K562 (cell line): Measurements from ENCODE around the gene CUL9. TPM values are rescaled to one million over a fixed set of nuclear protein-coding genes. Genes with fewer than 3 reads are reported as not detected.

Source experiments
- ATAC-seq: fragments of 200-7000 bp; cut with Tn5 transposase; 3 replicates; pipeline ENCODE4 v1.9.1; 2020; ENCODE audit warnings: moderate library complexity
- BruUV-seq: library from RNA; stranded (reverse); fragments of 400-500 nt; replicated peaks from 2 replicates; lab custom pipeline; 2021; lab: Mats Ljungman, UMichigan
- CTCF ChIA-PET: fragments of 300-600 bp; formaldehyde crosslinking; extraction: SDS; loops from one replicate; lab custom pipeline; 2021; ENCODE audit warnings: low intra/inter-chr PET ratio; lab: Yijun Ruan, JAX
- POLR2A ChIA-PET: fragments of 300-600, 350-650 bp; sonication (Branson Sonifier 250); formaldehyde crosslinking; extraction: SDS; loops from one replicate; lab custom pipeline; 2021; ENCODE audit warnings: antibody characterized with exemption, inconsistent platforms; lab: Yijun Ruan, JAX
- DNase-seq, 4 experiments: peaks; one replicate each; pipeline versions ENCODE4 v3.0.0 to v3.0.0-alpha.2; 2011 to 2018; ENCODE audit warnings: low spot score in 3 of 4, mixed read lengths in 3 of 4; ENCODE audit errors: extremely low read depth in 1 of 4
- FAIRE-seq: peaks from 2 replicates; lab custom pipeline; 2011; peaks lifted over from hg19 to GRCh38; lab: Jason Lieb, UNC
- H2AFZ ChIP-seq: 2 replicates; pipeline ENCODE4 v1.6.0; 2011; ENCODE audit warnings: low read depth, low read length, control low read depth, inconsistent platforms
- H3K27ac ChIP-seq: fragments of 200-600 bp; 3 replicates; pipeline ENCODE4 v1.8.0; 2011; ENCODE audit warnings: low read depth, mild to moderate bottlenecking, control low read depth, inconsistent platforms, low read length, moderate library complexity, mixed read lengths; ENCODE audit errors: extremely low read depth
- H3K27me3 ChIP-seq, 2 experiments: fragments of 300-600 bp in 1 of 2; 2 replicates in 1 of 2; 3 replicates in 1 of 2; pipeline versions ENCODE4 v1.6.0 to v1.8.0; 2011; ENCODE audit warnings: inconsistent platforms in 2 of 2, low read length in 2 of 2, mild to moderate bottlenecking in 1 of 2, mixed read lengths in 1 of 2, moderate library complexity in 1 of 2; ENCODE audit not compliant: control insufficient read depth in 2 of 2, insufficient read depth in 2 of 2
- H3K36me3 ChIP-seq: fragments of 300-600 bp; 3 replicates; pipeline ENCODE4 v1.8.0; 2011; ENCODE audit warnings: mild to moderate bottlenecking, low read length, inconsistent platforms; ENCODE audit not compliant: control insufficient read depth, insufficient read depth
- H3K4me1 ChIP-seq, 2 experiments: fragments of 200-600 bp in 1 of 2; replicated peaks in 1 of 2; 2 replicates in 1 of 2; 3 replicates in 1 of 2; pipeline versions ENCODE4 v1.5.1 to v1.8.0; 2011; ENCODE audit warnings: inconsistent platforms in 2 of 2, low read length in 2 of 2, mild to moderate bottlenecking in 1 of 2, mixed read lengths in 1 of 2, moderate library complexity in 1 of 2; ENCODE audit not compliant: control insufficient read depth in 2 of 2, insufficient read depth in 2 of 2
- H3K4me2 ChIP-seq: 2 replicates; pipeline ENCODE4 v1.6.1; 2011; ENCODE audit warnings: low read length, control low read depth, inconsistent platforms, mixed read lengths; ENCODE audit not compliant: insufficient read depth
- H3K4me3 ChIP-seq: fragments of 200-600 bp; sonication (generic), shearing (Covaris generic); 2 replicates; pipeline ENCODE4 v1.5.1; 2016; ENCODE audit warnings: control low read depth, inconsistent platforms
- H3K79me2 ChIP-seq: fragments of 200-600 bp; 3 replicates; pipeline ENCODE4 v1.8.0; 2011; ENCODE audit warnings: low read length, inconsistent platforms; ENCODE audit not compliant: control insufficient read depth, insufficient read depth
- H3K9ac ChIP-seq, 2 experiments: 2 replicates each; pipeline versions ENCODE4 v1.6.0 to v1.6.1; 2011; ENCODE audit warnings: low read depth in 2 of 2, low read length in 2 of 2, control low read depth in 1 of 2, inconsistent platforms in 1 of 2, mild to moderate bottlenecking in 1 of 2, mixed read lengths in 1 of 2; ENCODE audit not compliant: insufficient read depth in 1 of 2
- H3K9me1 ChIP-seq: one replicate; pipeline ENCODE4 v1.6.0; 2011; ENCODE audit warnings: inconsistent platforms, mild to moderate bottlenecking, low read length, moderate library complexity; ENCODE audit not compliant: control insufficient read depth, insufficient read depth
- H3K9me3 ChIP-seq: replicated peaks from 2 replicates; pipeline ENCODE4 v1.5.1; 2011; ENCODE audit warnings: low read depth, low read length, inconsistent platforms; ENCODE audit not compliant: control insufficient read depth, insufficient read depth
- H4K20me1 ChIP-seq: replicated peaks from 2 replicates; pipeline ENCODE4 v1.6.1; 2011; ENCODE audit warnings: low read length, inconsistent platforms, mixed read lengths; ENCODE audit not compliant: control insufficient read depth, insufficient read depth
- NR3C1 ChIP-seq: sonication (generic); formaldehyde crosslinking; IDR thresholded peaks from 2 replicates; pipeline ENCODE4 v1.8.1; 2022; ENCODE audit warnings: missing genetic modification reagents
- RAD21 ChIP-seq, 2 experiments: fragments of 250-450 bp in 1 of 2; fragments of 450-650 bp in 1 of 2; sonication (Bioruptor Pico) in 1 of 2; formaldehyde crosslinking in 1 of 2; IDR thresholded peaks in 1 of 2; conservative IDR thresholded peaks in 1 of 2; 2 replicates each; pipeline versions ENCODE4 v1.4.0 to v1.8.0; 2020 to 2022; ENCODE audit warnings: mild to moderate bottlenecking in 2 of 2, moderate library complexity in 1 of 2
- WGBS: fragments of 100-300 bp; shearing (Covaris generic); methylation state at CpG from one replicate; pipeline ENCODE4 v1.1.6; 2016; ENCODE audit warnings: low coverage, mixed read lengths; ENCODE audit not compliant: insufficient coverage; ENCODE audit errors: missing lambda C conversion rate; 5-methylcytosine and 5-hydroxymethylcytosine counted together
- in situ Hi-C: fragments of 300-500 bp; cut with MboI; formaldehyde crosslinking; loops from 4 replicates; pipeline ENCODE4 v1.15.0; 2018; ENCODE audit warnings: inconsistent platforms, mixed read lengths
- intact Hi-C: fragments of 100-400 bp; cut with micrococcal nuclease; formaldehyde crosslinking; loops from 2 replicates; pipeline ENCODE4 v1.14.2; 2022
- polyA plus RNA-seq, 8 experiments: library from polyadenylated mRNA; depleted of rRNA in 4 of 8; stranded (reverse) in 5 of 8; unstranded in 3 of 8; fragments of >200 nt; fragmentation: Nextera tagmentation in 2 of 8; fragmentation: Illumina TruSeq in 1 of 8; extraction: Ambion mirVana in 2 of 8; extraction: Trizol in 1 of 8; gene quantifications; 2 replicates each; pipeline versions ENCODE4 v1.2.1 to v1.2.3, GENCODE V29; 2011 to 2014; ENCODE audit warnings: inconsistent platforms in 1 of 8, missing spikeins in 1 of 8
- total RNA-seq, 7 experiments: library from RNA; depleted of rRNA in 6 of 7; stranded (reverse); fragments of >200 nt in 6 of 7; fragmentation: Illumina TruSeq in 2 of 7; extraction: Trizol in 2 of 7; gene quantifications; 2 replicates each; pipeline versions ENCODE4 v1.2.1 to v1.2.3, GENCODE V29; 2011 to 2021; ENCODE audit warnings: low replicate concordance in 1 of 7
- TF ChIP-seq, protein P1 (sequence below), 3 experiments: IDR thresholded peaks in 2 of 3; conservative IDR thresholded peaks in 1 of 3; 2 replicates each; pipeline ENCODE4 v1.5.1; 2011 to 2012; ENCODE audit warnings: low read length in 3 of 3, mild to moderate bottlenecking in 3 of 3, control low read depth in 2 of 3, improper control_type of control experiment in 1 of 3, inconsistent platforms in 1 of 3, low read depth in 1 of 3, mixed read lengths in 1 of 3, moderate library complexity in 1 of 3; ENCODE audit not compliant: insufficient read depth in 2 of 3

CUL9 gene
- total and polyA plus RNA-seq, 9 of the 15 experiments (the other 6 are each of a cell fraction or from before 2014, with no cell fraction given) = 0.50 to 20.7 (median 6.6) TPM

DNA sequence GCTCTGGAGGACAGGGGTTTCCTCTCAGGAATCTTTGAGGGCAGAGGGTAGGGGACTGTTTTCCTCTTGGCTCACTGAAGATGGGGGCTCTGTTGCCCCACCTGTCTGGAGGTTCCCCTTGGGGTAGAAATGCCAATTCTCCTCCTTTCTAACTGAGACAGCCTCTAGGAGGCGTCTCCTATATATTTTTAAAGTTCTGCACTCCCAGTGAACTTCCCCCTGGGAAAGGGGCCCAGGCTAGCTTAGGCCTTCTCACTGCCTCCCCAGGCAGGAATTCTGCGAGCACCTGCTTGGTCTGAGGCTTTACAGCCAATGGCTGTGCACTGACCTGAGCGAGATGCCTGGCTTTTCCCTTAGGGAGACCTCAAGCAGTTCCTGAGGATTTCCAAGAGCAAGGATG is 35.7 kb upstream of the CUL9 start:
- Histone ChIP-seq H3K27me3 (no peaks in the 10 kb centered on the region; a peak in 1 of 5 replicates), H3K4me2 (no peak overlapping the region), H3K9ac (peak overlapping the region in 1 of 2 experiments; percentile 14; a peak in 1 of 4 replicates), H3K9me1 (no peaks in the 10 kb centered on the region), H3K79me2 (no peaks in the 10 kb centered on the region), H2AFZ (peak overlapping the region; percentile 21; the same call in 1 of the 2 replicates), H3K36me3 (no peaks in the 10 kb centered on the region), H3K9me3 (no peaks in the 10 kb centered on the region), H3K27ac (no peak overlapping the region), H4K20me1 (no peaks in the 10 kb centered on the region), H3K4me1 (peaks cover 8 to 24% of the 10 kb centered on the region in 2 experiments; a peak in 4 of 5 replicates), H3K4me3 (no peak overlapping the region)
- 15% methylated on average over 3 of the region's 3 CpGs for WGBS
- TF ChIP-seq, protein P1, sequence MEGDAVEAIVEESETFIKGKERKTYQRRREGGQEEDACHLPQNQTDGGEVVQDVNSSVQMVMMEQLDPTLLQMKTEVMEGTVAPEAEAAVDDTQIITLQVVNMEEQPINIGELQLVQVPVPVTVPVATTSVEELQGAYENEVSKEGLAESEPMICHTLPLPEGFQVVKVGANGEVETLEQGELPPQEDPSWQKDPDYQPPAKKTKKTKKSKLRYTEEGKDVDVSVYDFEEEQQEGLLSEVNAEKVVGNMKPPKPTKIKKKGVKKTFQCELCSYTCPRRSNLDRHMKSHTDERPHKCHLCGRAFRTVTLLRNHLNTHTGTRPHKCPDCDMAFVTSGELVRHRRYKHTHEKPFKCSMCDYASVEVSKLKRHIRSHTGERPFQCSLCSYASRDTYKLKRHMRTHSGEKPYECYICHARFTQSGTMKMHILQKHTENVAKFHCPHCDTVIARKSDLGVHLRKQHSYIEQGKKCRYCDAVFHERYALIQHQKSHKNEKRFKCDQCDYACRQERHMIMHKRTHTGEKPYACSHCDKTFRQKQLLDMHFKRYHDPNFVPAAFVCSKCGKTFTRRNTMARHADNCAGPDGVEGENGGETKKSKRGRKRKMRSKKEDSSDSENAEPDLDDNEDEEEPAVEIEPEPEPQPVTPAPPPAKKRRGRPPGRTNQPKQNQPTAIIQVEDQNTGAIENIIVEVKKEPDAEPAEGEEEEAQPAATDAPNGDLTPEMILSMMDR (IDR thresholded peaks at IDR 0.05 in 2 of 3, conservative IDR thresholded peaks at IDR 0.05 in 1 of 3; ENCODE audit: insufficient read depth in 2 of 3, low read depth in 1 of 3, low read length in 3 of 3) = peak; percentile 18 to 54 (median 44); a peak in 4 of 6 replicates
- TF ChIP-seq RAD21 (CRISPR knock-in tag; conservative IDR thresholded peaks at IDR 0.05 in 1 of 2, IDR thresholded peaks at IDR 0.05 in 1 of 2) = peak in 1 of 2 experiments; percentile 51; a peak in 2 of 4 replicates
- TF ChIP-seq NR3C1 = no peak
- FAIRE-seq (no peak), ATAC-seq (no peak), DNase-seq (peak in 1 of 4 experiments; percentile 27)
- in situ Hi-C loops (no loop called here), intact Hi-C loops (loop anchor here (5.0 kb wide), 1 partner anchor 186 kb away; no protein-coding TSS in a partner anchor)
- ChIA-PET CTCF (no interaction called here), POLR2A (interaction anchor here (1.3 kb wide), 1 partner anchor 13 kb away, joined by 5 read pairs; no protein-coding TSS in a partner anchor)
- no TSS peak for BruUV-seq
